ENCODE results near the gene SLCO1A2. TPM values are rescaled to one million over a fixed set of nuclear protein-coding genes. Genes with fewer than 3 reads are reported as not detected.

The SLCO1A2 gene
- total and polyA plus RNA-seq, 2 of the 8 experiments (the other 6 are each of a cell fraction or from before 2014, with no cell fraction given) = 2.9 to 5.1 TPM

GRCh38 chr12:21292111-21292510, 42.6 kb downstream of the SLCO1A2 start:
- Histone ChIP-seq H2BK5ac (ENCODE audit: low read depth, low read length) (no peak overlapping the region), H3K4me2 (ENCODE audit: insufficient read depth in 1 of 2, low read depth in 2 of 2, low read length in 2 of 2) (no peak overlapping the region), H3K27ac (ENCODE audit: low read depth, low read length) (no peak overlapping the region), H3K36me3 (ENCODE audit: control insufficient read depth in 2 of 4, insufficient read depth in 4 of 4, low read length in 3 of 4) (no peaks in the 10 kb centered on the region), H2BK12ac (ENCODE audit: low read depth, low read length) (no peak overlapping the region), H4K8ac (ENCODE audit: extremely low read depth, insufficient read depth, low read length) (no peak overlapping the region), H3K4me1 (replicated peaks in 1 of 4; ENCODE audit: control insufficient read depth in 3 of 4, insufficient read depth in 4 of 4, low read length in 3 of 4) (no peaks in the 10 kb centered on the region), H2BK20ac (ENCODE audit: low read length) (no peak overlapping the region), H2BK15ac (ENCODE audit: low read length) (no peak overlapping the region), H3K23me2 (ENCODE audit: low read depth, low read length) (no peaks in the 10 kb centered on the region), H3K9me3 (ENCODE audit: insufficient read depth in 2 of 2, low read depth in 1 of 2, low read length in 1 of 2) (no peaks in the 10 kb centered on the region), H3K79me1 (ENCODE audit: low read depth, low read length) (no peaks in the 10 kb centered on the region), H4K91ac (replicated peaks; ENCODE audit: insufficient read length, low read length) (no peak overlapping the region), H3K14ac (ENCODE audit: insufficient read length) (no peak overlapping the region), H3K4ac (replicated peaks; ENCODE audit: insufficient read length, low read depth, low read length) (no peak overlapping the region), H3K4me3 (ENCODE audit: extremely low read depth in 1 of 4, insufficient read depth in 2 of 4, low read depth in 3 of 4, low read length in 4 of 4) (no peak overlapping the region), H3K27me3 (replicated peaks in 1 of 4; ENCODE audit: control insufficient read depth in 3 of 4, extremely low read depth in 1 of 4, insufficient read depth in 3 of 4, low read length in 3 of 4) (no peaks in the 10 kb centered on the region), H3K79me2 (ENCODE audit: control insufficient read depth in 1 of 2, insufficient read depth in 2 of 2, low read length in 2 of 2) (no peaks in the 10 kb centered on the region), H2AK5ac (ENCODE audit: low read depth, low read length) (no peak overlapping the region), H3K56ac (replicated peaks; ENCODE audit: insufficient read length, low read depth, low read length) (no peak overlapping the region), H2AFZ (ENCODE audit: low read length) (no peak overlapping the region), H3K9ac (replicated peaks in 1 of 4; ENCODE audit: extremely low read depth in 1 of 4, low read depth in 3 of 4, low read length in 3 of 4) (no peak overlapping the region), H4K20me1 (replicated peaks in 1 of 2; ENCODE audit: control insufficient read depth in 1 of 2, insufficient read depth in 2 of 2, low read length in 2 of 2) (no peaks in the 10 kb centered on the region), H2BK120ac (replicated peaks; ENCODE audit: low read depth, low read length) (no peak overlapping the region), H4K5ac (ENCODE audit: insufficient read length, low read depth, low read length) (no peak overlapping the region), H3K23ac (ENCODE audit: insufficient read length) (no peak overlapping the region), H3K18ac (ENCODE audit: extremely low read depth, low read length) (no peak overlapping the region)
- TF ChIP-seq JUND (IDR thresholded peaks at IDR 0.05; ENCODE audit: low read length) = no peak
- no peak for TF ChIP-seq EZH2 (IDR thresholded peaks at IDR 0.05; ENCODE audit: low read depth, low read length, severe bottlenecking)
- no peak for TF ChIP-seq E2F6 (IDR thresholded peaks at IDR 0.05)
- no peak for TF ChIP-seq CHD1 (IDR thresholded peaks at IDR 0.05; ENCODE audit: low read depth, low read length)
- no peak for TF ChIP-seq SP4 (IDR thresholded peaks at IDR 0.05; ENCODE audit: low read length)
- no peak for TF ChIP-seq RNF2 (IDR thresholded peaks at IDR 0.05; ENCODE audit: borderline replicate concordance, low read depth, low read length, missing control alignments, poor library complexity, severe bottlenecking)
- no peak for TF ChIP-seq RXRA (IDR thresholded peaks at IDR 0.05; ENCODE audit: insufficient read depth, low read depth, low read length)
- FAIRE-seq = no peak
- no peak for DNase-seq (ENCODE audit: low read depth in 1 of 2, low spot score in 2 of 2)
- ChIA-PET POLR2A (ENCODE audit: partially characterized antibody) (interaction anchor here (1.4 kb wide), 1 partner anchor 9 kb away, joined by 4 read pairs; no protein-coding TSS in a partner anchor), CTCF (ENCODE audit: partially characterized antibody) (interaction anchor here (0.9 to 2.1 kb wide), 2 partner anchors 21 to 160 kb away, joined by 3 to 7 read pairs; no protein-coding TSS in a partner anchor)
- 98% methylated on average over 2 of the region's 2 CpGs; no CpG with 5 or more reads in 1 of the 2 experiments for WGBS, 2 experiments (ENCODE audit: extremely low coverage in 1 of 2, insufficient coverage in 1 of 2, insufficient read length in 1 of 2, insufficient replicate concordance in 2 of 2, low coverage in 1 of 2, low lambda C conversion rate in 2 of 2, missing lambda C conversion rate in 1 of 2)

Measured in H1 (cell line).